Stimulated activated CD4-positive, alpha-beta T cell treated with anti-CD3 and anti-CD28 coated beads, Interleukin-15, amount 100 ng/mL, for 24 hours (primary cell): ENCODE data around the gene ANXA2R.
A peak's percentile ranks its signal among the peaks of the same experiment; 100 is the strongest.
"Not testable (repeated sequence)": the region's sequence is repeated elsewhere in the genome, so short reads cannot be mapped to it uniquely, and the experiment has no call there.

Experiments used
- DNase-seq: peaks from one replicate; pipeline ENCODE4 v3.0.0-alpha.2; 2020

ANXA2R gene

GRCh38 chr5:43060020-43060419, 19.9 kb upstream of the ANXA2R start:
- DNase-seq, result not testable (repeated sequence)

GRCh38 chr5:43055098-43055497, 15.0 kb upstream of the ANXA2R start:
- not testable (repeated sequence) for DNase-seq

- no peak for DNase-seq
These were observed 11.6 kb upstream of the ANXA2R start for GRCh38 chr5:43051684-43052083.

GRCh38 chr5:43050384-43050783, 10.3 kb upstream of the ANXA2R start:
- DNase-seq, result no peak

GRCh38 chr5:43049236-43049635, 9.1 kb upstream of the ANXA2R start:
- DNase-seq, result no peak

GRCh38 chr5:43046474-43046873, 6.4 kb upstream of the ANXA2R start:
- no peak for DNase-seq

GRCh38 chr5:43045236-43045635, 5.1 kb upstream of the ANXA2R start:
- DNase-seq, result no peak

- DNase-seq, result no peak
These were observed 4.2 kb upstream of the ANXA2R start for GRCh38 chr5:43044181-43044914.

- no peak for DNase-seq
These were observed 3.3 kb upstream of the ANXA2R start for GRCh38 chr5:43043400-43043756.

GRCh38 chr5:43042626-43043399, 2.7 kb upstream of the ANXA2R start:
- DNase-seq, result peak; percentile 81

- DNase-seq, result peak; percentile 81
These were observed 2.1 kb upstream of the ANXA2R start for GRCh38 chr5:43042176-43042625.

GRCh38 chr5:43041669-43042175, 1.6 kb upstream of the ANXA2R start:
- DNase-seq, result peak; percentile 73

- peak; percentile 33 for DNase-seq
These were observed 1.1 kb upstream of the ANXA2R start for GRCh38 chr5:43041110-43041668.

- peak; percentile 77 for DNase-seq
These were observed 440 bp downstream of the ANXA2R start for GRCh38 chr5:43039471-43040286.

- no peak for DNase-seq
These were observed 1.0 kb downstream of the ANXA2R start for GRCh38 chr5:43039152-43039470.

- DNase-seq, result peak; percentile 43
These were observed 1.6 kb downstream of the ANXA2R start for GRCh38 chr5:43038496-43038989.

- DNase-seq, result peak; percentile 42
These were observed 2.3 kb downstream of the ANXA2R start for GRCh38 chr5:43037636-43038495.

GRCh38 chr5:43036856-43037635, 3.1 kb downstream of the ANXA2R start:
- no peak for DNase-seq

GRCh38 chr5:43036409-43036808, 3.7 kb downstream of the ANXA2R start:
- peak; percentile 19 for DNase-seq

- DNase-seq, result no peak
These were observed 5.5 kb downstream of the ANXA2R start for GRCh38 chr5:43034591-43034968.
